HG02884 (cell line): ENCODE data around the gene PEX11G.
"Not testable (repeated sequence)": the region's sequence is repeated elsewhere in the genome, so short reads cannot be mapped to it uniquely, and the experiment has no call there.

Experiments
- ATAC-seq: cut with Tn5 transposase; IDR thresholded peaks from one replicate; pipeline ENCODE4 v1.9.1; 2021; ENCODE audit warnings: mild to moderate bottlenecking, moderate library complexity; ENCODE audit not compliant: unreplicated experiment

Gene PEX11G

GRCh38 chr19:7441468-7442146 lies 47.2 kb downstream of the PEX11G start:
- no peak for ATAC-seq

GRCh38 chr19:7440188-7440975 lies 48.5 kb downstream of the PEX11G start:
- no peak for ATAC-seq

- ATAC-seq, result no peak
Measured at GRCh38 chr19:7435586-7435985, 53.2 kb downstream of the PEX11G start.

GRCh38 chr19:7434391-7434790 lies 54.4 kb downstream of the PEX11G start:
- no peak for ATAC-seq

DNA sequence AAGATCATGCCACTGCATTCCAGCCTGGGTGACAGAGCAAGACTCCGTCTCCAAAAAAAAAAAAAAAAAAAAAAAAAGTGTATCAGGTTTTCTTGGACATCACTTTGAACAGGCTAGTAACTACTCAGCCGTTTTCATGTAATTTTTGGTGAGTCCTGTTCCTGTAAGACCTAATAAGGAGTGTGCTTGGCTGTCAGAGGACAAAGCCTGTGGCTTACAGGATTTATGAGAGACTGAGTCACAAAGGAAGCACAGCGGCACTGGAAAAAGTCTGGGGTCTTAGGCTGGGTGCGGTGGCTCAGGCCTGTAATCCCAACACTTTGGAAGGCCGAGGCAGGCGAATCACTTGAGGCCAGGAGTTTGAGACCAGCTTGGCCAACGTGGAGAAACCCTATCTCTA lies 55.4 kb downstream of the PEX11G start:
- ATAC-seq, result not testable (repeated sequence)

- ATAC-seq, result no peak
Measured at GRCh38 chr19:7429638-7430282, 59.1 kb downstream of the PEX11G start.

- no peak for ATAC-seq
Measured at GRCh38 chr19:7428651-7429113, 60.2 kb downstream of the PEX11G start.

GRCh38 chr19:7427944-7428343 lies 60.9 kb downstream of the PEX11G start:
- ATAC-seq, result no peak

- ATAC-seq, result no peak
Measured at GRCh38 chr19:7426986-7427385, 61.8 kb downstream of the PEX11G start.
